Hematopoietic multipotent progenitor cell treated with erythropoietin and hydrocortisone succinate and interleukin-3 and kit ligand, for 8 days (in vitro differentiated cells): ENCODE measurements around the gene MIER2.
"Not testable (repeated sequence)": the region's sequence is repeated elsewhere in the genome, so short reads cannot be mapped to it uniquely, and the experiment has no call there.

Experiments used
- DNase-seq: peaks from one replicate; pipeline ENCODE4 v3.0.0-alpha.2; 2015

Gene MIER2

DNA sequence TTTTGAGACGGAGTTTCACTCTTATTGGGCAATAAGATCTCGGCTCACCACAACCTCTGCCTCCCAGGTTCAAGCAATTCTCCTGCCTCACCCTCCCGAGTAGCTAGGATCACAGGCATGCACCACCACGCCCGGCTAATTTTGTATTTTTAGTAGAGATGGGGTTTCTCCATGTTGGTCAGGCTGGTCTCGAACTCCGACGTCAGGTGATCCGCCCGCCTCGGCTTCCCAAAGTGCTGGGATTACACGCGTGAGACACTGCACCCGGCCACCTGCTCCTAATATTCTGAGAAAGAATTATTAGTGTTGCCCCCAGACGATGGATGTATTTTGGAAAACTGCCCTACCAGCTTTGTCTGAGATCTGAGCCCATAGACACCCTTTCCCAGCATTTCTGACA is 10.9 kb upstream of the MIER2 start:
- DNase-seq = not testable (repeated sequence)

GRCh38 chr19:355134-355533 is 10.5 kb upstream of the MIER2 start:
- no peak for DNase-seq

DNA sequence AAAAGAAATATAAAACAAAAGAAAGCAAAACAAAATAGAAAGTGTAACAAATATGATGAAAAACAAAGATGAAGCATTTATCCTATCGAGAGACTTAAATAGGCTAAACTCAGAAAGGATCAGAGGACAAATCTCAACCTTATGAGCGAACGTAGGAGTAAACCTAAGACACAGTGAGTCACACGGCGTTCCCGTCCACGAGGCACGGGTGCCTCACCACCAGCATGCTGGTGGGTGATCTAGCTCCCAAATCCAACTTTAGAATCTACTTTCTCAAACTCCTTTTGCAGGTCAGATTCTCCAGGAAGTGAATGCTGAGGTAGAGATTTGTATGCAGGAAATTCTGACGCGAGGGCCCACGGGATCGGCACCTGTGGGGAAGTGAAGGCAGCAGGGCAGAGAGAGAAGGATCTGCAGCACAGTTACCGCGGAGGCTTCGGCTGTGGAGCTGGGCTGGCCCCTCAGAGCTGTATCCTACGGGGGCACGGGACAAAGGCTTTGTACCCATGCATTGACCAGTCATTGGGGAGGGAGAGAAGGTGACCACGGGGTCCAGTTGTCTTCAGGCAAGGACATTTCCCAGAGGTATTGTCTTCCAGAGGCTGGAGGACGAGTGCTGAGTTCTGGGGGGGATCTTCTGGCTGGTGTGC is 7.5 kb upstream of the MIER2 start:
- no peak for DNase-seq

- DNase-seq = no peak
These were observed 3.6 kb upstream of the MIER2 start for GRCh38 chr19:347946-348861.

DNA sequence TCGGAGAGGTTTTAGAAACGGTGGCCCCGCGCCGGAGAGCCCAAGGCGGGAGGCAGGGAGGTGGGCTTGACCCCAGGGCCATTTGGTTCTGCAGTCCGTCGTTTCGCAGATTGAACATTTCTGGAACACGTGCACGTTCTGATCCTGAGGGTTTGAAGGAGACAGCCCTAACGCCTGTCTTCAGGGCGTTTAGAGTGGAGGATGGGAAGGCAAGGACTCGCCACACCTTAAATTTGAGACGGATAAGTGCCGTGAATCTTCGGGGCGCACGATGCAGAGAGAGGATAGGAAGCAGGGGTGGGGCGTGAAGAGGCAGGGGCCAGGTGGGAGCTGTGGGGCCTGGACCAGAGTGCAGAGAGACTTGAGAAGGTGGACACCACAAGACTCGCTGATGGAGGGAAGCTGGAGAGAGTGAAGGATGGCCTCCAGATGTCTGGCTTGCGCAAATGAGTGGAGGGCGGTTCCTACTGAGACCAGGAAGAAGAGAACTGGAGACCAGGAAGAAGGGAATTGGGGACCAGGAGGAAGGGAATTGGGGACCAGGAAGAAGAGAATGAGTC is 804 bp upstream of the MIER2 start:
- DNase-seq = no peak

- peak; percentile 11 for DNase-seq
These were observed 513 bp downstream of the MIER2 start for GRCh38 chr19:343941-344624.

DNA sequence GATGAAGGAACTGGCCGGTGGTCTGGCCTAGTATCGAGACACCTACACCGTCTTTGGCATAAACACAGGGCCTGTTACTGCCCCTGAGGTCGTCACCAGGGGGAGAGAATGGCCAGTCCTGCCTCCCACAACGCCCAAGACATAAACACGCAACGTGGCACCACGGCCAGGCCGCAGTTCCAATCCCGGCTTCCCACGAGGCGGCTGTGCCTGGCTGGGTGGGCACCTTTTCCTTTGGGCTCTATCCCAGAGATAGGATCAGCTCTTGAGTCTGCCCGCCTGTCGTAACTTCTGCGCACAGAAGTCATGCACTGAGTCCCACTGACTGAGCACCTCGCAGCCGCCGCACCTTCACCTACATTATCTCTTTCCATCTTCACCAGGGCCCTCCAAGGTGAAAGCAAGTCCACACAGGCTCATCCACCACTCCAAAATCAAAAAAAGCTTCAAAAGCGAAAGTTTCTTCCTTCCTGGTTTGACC is 1.1 kb downstream of the MIER2 start:
- peak; percentile 2 for DNase-seq

DNA sequence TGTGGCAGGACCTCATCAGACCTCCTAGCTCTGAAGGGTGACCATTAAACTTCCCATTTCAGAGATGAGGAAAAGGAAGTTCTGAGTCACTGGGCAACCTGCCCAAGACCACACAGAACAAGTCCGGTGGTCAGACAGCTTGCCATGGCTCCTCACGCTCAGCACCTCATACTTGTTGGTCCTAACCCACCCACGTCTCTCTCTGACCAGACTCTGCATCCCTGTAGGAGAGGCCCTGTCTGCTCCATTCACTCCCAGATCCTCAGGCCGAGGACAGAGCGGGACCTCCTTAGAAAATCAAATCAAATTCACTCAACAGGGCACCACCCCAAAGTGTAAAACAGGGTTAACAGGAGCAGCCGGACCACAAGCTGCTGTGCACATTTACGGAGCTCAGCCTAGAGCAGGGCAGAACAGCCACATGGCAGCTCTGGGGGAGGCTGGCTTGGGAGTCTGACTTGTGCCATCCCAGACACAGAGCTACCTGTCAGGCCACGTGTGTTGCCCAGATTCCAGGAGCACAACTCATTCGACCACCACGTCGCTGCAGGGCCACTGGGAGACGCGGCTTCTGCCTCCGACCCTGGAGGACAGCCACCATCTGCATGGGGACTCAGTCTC is 1.7 kb downstream of the MIER2 start:
- DNase-seq = peak; percentile 71

- DNase-seq = no peak
These were observed 2.5 kb downstream of the MIER2 start for GRCh38 chr19:342128-342455.

GRCh38 chr19:341386-342127 is 3.0 kb downstream of the MIER2 start:
- no peak for DNase-seq

DNA sequence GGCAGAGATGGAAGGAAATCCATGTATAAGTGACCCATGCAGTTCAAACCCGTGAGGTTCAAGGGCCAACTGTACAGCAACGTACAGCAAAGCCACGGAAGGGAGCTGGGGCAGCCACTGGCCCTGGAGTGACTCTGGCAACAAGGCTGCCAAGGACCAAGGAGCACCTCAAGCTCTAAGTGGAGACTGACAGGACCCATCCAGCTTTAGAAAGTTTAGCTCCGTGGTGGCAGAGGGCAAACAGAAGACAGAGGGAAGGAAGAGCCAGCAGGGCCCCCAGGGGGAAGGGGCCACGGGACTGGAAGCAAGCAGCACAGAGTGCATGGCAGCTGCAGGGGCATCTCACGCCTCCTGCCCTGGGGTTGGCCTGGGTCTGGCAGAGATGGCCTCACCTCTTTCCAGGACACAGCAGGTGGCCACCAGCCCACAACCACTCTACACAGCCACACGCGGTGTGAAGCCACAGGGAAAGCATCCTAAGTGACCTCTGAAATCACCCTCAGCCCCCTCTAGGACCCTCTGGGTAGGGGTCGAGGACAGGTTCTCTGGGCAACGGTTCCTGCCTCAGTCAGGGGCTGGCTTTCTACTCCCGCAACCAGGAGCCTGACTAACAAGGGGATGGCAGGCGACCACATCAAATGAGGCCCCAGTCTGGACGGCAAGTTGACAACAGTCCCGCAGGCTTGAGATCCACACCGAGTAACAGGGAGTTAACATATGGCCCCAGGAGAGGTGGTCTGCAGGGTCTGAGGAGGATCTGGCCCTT is 3.8 kb downstream of the MIER2 start:
- no peak for DNase-seq

- no peak for DNase-seq
These were observed 5.2 kb downstream of the MIER2 start for GRCh38 chr19:339262-339887.

- DNase-seq = no peak
These were observed 6.2 kb downstream of the MIER2 start for GRCh38 chr19:338421-338820.

DNA sequence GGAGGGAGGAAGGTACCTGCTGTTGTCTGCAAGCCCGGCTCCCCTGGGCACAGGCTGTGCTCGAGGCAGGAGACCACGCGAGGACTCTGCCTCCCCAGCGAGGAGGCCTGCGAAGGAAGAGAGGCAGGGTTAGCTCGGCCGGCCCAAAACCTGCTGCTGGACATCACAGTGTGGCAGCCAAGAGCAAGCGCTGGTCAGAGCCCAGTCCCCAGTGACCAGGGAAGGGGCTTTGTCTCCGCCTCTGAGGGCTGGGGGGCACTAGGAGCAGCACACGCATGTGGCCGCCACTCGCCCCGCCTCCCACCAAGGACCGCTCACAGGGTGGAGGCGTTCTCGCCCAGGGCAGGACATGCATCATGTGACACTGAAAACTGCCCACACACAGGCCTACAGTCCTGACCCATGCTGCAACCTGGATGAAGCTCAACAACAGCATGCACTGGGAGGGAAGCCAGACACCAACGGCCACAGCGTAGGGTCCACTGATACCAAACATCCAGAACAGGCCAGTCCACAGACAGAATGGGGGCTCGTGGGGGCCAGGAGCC is 8.5 kb downstream of the MIER2 start:
- no peak for DNase-seq

- DNase-seq = no peak
These were observed 9.0 kb downstream of the MIER2 start for GRCh38 chr19:335486-336066.

DNA sequence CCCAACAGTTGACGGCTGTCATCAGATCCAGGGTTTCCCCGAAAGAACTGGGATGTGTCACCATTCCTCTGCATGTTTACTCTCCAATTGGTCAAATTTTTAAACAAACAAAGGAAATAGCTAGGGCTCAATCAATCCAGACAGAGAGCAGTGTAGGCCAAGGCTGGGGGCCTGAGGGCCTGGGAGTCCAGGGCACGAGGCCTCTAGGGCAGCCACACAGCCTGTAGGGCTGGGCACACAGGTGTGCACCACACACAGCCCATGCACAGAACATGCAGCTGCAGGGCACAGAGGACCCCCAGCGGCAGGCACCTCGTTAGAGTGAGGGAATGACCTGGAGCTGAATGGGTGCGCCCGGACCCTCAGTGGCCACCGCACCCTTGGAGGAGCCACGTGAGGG is 9.5 kb downstream of the MIER2 start:
- no peak for DNase-seq

DNA sequence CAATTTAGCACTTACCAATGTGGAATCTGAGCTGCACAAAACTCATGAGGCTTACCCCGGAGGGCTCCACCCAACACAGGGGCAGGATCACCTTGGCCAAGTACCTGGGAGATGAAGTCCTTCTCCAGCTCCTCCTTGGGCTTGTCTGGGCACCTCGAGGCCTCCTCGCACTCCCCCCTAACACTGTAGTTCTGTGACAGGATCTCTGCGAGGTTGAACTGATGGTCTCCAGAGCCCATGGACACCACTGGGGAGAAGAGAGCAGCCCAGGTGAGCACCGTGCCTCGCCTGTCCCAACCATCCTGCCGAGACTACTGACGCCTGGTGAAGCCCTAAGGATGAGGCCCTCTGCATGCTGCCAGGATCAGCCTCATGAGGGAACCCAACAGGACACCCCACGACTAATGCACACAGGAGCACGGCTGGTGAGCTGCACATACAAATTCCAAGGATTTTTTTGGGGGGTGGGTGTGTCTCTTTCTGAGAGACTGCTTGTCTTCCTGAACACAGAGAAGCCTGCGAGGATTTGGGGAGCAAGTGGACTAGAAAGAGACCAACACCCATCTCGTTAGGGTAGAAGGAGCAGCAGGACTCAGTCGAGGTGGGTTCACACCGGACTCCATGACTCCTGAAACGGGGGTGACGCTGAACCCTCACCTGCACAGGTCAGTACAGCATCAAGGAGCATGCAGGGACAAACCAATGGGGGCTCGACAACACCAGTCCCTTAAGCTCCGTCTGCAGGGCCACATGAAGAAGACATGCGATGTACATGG is 10.1 kb downstream of the MIER2 start:
- DNase-seq = no peak

- DNase-seq = no peak
These were observed 14.1 kb downstream of the MIER2 start for GRCh38 chr19:330503-330902.

GRCh38 chr19:329876-330275 is 14.7 kb downstream of the MIER2 start:
- no peak for DNase-seq
